HG03575 (cell line): Measurements from ENCODE around the gene TBPL2.
"Not testable (repeated sequence)": the region's sequence is repeated elsewhere in the genome, so short reads cannot be mapped to it uniquely, and the experiment has no call there.

Experiments used
- ATAC-seq: cut with Tn5 transposase; IDR thresholded peaks from one replicate; pipeline ENCODE4 v1.9.1; 2021; ENCODE audit not compliant: unreplicated experiment, insufficient number of reproducible peaks, low FRiP score; ENCODE audit errors: extremely low read depth

TBPL2 gene

GRCh38 chr14:55446833-55447232, 6.4 kb upstream of the TBPL2 start:
- no peak for ATAC-seq

GRCh38 chr14:55446127-55446736, 5.8 kb upstream of the TBPL2 start:
- no peak for ATAC-seq

GRCh38 chr14:55441286-55441685, 870 bp upstream of the TBPL2 start:
- ATAC-seq, result no peak

- no peak for ATAC-seq
Measured at GRCh38 chr14:55438066-55438683, 2.2 kb downstream of the TBPL2 start.

- ATAC-seq, result no peak
Measured at GRCh38 chr14:55436931-55437330, 3.5 kb downstream of the TBPL2 start.

GRCh38 chr14:55436519-55436918, 3.9 kb downstream of the TBPL2 start:
- no peak for ATAC-seq

DNA sequence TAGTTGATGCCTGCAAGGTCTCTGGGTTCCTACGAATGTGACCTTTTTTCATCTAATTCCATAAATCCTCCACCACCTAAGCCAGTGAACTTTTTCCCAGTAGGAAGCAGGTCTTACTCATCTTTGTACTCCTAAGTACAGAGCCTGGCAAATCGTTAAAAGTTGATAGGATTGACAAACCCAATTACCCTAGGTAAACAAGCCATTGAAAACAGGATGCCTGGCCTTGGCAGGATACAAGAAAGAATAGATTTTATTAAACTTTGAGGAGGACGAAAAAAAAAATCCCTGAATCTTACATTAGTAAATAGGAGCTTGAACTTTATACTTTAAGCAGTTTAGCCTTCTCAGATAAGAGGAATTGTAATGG, 5.6 kb downstream of the TBPL2 start:
- no peak for ATAC-seq

DNA sequence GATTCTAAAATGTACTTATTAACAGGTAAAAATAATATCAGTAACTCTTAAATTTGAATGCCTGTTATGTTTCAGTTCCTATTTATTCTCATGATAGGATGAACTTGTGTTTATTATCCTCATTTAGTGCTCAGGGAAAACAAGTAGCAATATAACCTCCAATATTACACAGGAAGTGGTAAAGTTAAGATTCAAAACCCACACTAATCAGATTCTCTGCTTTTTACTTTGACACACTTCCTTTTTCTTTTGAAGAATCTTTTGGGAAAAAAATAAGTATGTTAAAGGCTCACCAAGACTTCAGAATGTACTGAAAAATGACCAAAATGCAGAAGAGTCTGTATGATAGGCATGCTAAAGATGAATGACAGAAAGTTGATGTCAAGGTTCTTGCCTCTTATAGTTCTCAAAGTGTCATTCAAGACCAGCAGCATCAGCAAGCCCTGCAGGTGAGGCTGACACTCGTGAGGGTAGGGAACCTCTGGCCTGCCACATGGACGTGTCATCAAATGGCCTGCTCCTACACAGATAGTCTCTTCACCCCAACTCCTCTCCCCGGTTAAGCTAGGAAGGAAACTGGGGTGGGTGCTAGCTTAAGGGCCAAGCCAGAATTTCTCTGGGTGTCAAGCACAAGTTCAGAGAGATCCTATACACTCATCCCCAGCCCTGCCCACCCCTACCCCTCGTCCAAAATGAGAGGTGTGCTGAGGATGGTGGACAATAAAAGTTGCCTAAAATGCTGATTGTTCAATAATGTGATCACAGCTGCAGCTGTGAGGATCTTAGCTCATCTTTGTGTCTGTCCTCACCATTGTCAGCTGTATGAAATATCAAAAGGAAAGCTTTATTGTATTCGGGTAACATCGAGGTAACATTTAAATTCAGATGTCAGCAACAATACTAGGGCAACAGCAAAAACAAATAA, 6.3 kb downstream of the TBPL2 start:
- no peak for ATAC-seq

DNA sequence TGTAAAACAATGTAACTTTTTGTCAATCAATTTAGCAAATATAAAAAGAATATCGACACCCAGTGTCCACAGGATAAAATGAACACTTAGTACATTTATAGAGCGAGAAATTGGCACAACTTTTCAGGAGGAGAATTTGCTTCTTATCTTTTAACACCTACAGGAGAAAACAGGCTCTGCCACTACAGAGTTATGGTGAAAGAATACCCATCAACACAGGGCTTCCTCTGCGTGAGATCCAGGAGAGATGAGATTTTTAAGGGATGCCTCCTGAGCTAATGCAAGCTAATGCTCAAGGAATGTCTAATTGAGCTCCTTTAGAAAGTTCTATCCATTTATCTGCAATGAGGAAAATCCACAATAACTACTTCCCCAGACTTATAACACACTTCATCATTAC, 7.8 kb downstream of the TBPL2 start:
- ATAC-seq, result no peak

GRCh38 chr14:55430024-55430690, 10.3 kb downstream of the TBPL2 start:
- no peak for ATAC-seq

DNA sequence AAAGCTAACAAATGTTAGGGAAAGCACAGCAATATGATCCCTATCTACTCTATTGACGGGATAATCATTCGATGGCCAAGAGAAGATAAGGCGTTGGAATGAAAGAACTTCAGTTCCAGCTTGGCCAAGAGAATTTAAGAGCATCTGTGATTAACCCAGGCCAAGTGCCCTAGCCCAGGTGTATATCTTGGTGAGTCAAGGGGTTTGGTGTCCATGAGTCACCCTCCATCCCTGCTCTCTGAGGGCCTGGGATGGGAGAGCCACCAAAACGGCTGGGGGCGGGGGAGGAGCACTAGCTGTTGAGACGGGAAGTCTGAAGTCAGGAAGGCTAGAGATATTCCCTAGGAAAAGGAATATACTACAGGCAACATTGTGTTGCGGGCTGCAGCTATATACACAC, 13.0 kb downstream of the TBPL2 start:
- ATAC-seq, result no peak

DNA sequence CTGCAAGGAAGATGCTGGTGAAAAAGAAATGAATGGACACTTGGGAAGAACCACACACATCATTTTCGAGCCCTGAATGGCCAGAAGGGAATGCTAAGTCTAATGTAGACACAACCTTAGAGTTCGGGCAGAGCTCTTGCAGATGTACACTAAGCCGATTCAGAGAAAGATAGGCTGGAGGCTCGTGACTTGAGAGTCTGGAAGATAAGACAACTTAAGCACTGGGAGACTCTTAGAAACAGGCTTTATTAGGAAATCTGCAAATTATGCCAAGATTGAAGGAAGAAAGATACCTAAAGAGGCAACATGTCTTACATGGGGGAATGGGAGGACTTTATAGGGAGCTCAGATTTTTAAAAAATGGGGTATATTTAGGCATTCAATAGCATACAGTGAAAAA, 13.5 kb downstream of the TBPL2 start:
- ATAC-seq, result no peak

DNA sequence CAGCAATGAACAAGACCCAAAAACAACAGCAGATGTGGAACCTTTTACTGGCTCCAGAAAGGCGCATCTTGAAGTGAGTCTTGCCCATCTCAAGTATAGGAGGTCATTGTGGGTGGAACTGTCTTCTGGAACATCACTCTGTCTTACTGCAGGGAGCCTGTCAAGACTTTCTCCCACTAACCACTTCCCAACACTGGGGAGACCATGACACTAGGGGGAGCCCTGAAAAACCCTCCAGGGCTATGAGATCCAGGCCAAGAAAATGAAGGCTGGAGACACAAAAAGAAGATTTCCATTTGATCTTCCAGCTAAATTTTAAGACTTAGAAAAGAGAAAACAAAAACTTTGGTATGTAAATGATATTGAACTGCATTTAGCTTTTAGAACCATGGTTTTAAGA, 15.3 kb downstream of the TBPL2 start:
- ATAC-seq, result no peak

- ATAC-seq, result no peak
Measured at GRCh38 chr14:55423969-55424368, 16.4 kb downstream of the TBPL2 start.

DNA sequence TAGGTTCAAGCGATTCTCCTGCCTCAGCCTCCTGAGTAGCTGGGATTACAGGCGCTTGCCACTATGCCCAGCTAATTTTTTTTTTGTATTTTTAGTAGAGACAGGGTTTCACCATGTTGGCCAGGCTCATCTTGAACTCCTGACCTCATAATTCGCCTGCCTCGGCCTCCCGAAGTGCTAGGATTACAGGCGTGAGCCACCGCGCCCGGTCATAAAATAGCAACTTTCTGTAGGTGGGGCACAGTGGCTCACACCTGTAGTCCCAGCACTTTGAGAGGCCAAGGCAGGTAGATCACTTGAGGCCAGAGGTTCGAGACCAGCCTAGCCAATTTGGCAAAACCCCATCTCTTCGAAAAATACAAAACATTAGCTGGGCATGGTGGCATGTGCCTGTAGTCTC, 18.1 kb downstream of the TBPL2 start:
- not testable (repeated sequence) for ATAC-seq

DNA sequence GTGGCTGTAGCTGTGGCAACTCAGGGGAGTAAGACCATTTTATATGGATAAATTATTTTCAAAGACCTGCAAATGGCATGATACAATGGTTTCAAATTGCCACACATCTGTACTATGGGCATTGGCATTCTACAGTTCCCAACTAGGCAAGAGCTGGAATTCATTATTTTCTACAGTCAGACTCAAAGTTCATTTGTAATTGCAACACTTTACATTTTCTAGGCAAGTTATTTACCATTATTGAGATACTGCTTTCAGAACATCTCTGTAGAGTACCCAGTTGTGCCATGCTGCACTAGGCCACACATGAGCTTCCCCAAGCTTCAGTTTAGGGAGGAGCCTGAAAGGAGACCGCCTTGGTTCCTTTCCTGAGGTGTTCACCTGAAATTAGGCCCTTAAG, 20.8 kb downstream of the TBPL2 start:
- no peak for ATAC-seq

GRCh38 chr14:55418411-55418810, 22.0 kb downstream of the TBPL2 start:
- no peak for ATAC-seq

DNA sequence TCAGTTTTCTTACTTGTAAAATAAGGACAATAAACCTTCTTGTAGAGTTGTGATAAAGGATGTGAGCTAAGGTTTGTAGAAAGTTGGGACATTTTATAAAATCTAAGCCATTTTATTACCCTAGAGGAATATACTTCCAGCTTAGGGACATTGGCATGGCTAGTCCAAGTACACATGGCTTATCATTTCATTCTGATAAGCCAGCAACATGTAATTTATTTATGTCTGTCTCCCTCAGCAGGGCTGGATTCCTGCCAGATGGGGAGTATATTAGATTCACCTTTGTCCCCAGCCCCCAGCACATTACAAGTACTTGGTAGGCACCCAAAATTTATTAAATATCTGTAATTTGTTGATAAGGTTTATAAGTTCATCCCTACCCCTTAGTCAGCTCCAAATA, 22.5 kb downstream of the TBPL2 start:
- ATAC-seq, result no peak

DNA sequence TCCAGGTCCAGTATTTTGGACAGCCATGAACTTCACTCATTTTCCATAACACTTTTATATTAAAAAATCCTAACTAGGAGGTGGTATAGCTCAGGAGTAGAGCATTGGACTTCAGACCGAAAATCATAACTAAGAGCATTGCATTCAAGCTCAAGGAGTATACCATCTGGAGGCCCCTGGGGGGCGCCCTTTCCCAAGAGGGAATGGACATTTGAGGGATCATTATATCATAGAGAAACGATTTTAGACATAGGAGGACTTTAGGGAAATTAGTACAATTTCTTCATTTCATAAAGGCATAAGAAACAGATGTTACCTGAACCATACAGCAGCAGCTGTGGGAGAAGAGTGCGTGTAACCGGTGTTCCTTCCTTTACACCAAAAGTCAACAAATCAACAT, 23.6 kb downstream of the TBPL2 start:
- no peak for ATAC-seq

DNA sequence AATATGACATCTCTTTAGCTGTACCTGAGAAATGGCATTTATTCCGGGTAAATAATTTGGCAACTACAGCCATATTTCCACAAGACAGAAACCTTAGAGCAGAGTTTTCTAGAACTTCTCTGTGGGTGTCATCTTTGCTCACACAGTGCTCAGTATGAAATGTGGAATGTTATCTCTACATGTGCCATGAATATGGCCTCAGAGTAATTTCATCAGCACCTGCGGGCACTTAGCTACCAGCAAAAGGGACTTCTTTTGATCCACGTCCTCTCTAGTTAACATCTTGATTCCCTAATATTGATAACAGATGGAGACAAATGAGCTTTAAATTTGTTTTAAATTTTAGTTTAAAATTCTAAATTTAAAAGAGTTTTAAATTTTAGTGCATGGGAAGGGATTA, 25.9 kb downstream of the TBPL2 start:
- ATAC-seq, result no peak
